HUES6 (cell line): ENCODE results near the gene REC114.
"Not testable (repeated sequence)": the region's sequence is repeated elsewhere in the genome, so short reads cannot be mapped to it uniquely, and the experiment has no call there.

Experiments used
- H3K27ac ChIP-seq: 2 replicates; pipeline ENCODE4 v1.7.0; 2013; ENCODE audit warnings: low read depth, mild to moderate bottlenecking, low read length, inconsistent platforms
- H3K27me3 ChIP-seq: 2 replicates; pipeline ENCODE4 v1.6.1; 2013; ENCODE audit warnings: low read length; ENCODE audit not compliant: control insufficient read depth, insufficient read depth
- H3K36me3 ChIP-seq: 2 replicates; pipeline ENCODE4 v1.6.1; 2013; ENCODE audit warnings: low read length; ENCODE audit not compliant: control insufficient read depth, insufficient read depth
- H3K4me1 ChIP-seq: 2 replicates; pipeline ENCODE4 v1.6.1; 2013; ENCODE audit warnings: low read length; ENCODE audit not compliant: control insufficient read depth, insufficient read depth
- H3K4me3 ChIP-seq: 2 replicates; pipeline ENCODE4 v1.5.1; 2013; ENCODE audit warnings: low read depth, low read length
- H3K9ac ChIP-seq: one replicate; pipeline ENCODE4 v1.6.1; 2013; ENCODE audit warnings: mild to moderate bottlenecking, low read length
- H3K9me3 ChIP-seq: 2 replicates; pipeline ENCODE4 v1.6.1; 2013; ENCODE audit warnings: low read depth, low read length; ENCODE audit not compliant: control insufficient read depth, insufficient read depth

The REC114 gene

DNA sequence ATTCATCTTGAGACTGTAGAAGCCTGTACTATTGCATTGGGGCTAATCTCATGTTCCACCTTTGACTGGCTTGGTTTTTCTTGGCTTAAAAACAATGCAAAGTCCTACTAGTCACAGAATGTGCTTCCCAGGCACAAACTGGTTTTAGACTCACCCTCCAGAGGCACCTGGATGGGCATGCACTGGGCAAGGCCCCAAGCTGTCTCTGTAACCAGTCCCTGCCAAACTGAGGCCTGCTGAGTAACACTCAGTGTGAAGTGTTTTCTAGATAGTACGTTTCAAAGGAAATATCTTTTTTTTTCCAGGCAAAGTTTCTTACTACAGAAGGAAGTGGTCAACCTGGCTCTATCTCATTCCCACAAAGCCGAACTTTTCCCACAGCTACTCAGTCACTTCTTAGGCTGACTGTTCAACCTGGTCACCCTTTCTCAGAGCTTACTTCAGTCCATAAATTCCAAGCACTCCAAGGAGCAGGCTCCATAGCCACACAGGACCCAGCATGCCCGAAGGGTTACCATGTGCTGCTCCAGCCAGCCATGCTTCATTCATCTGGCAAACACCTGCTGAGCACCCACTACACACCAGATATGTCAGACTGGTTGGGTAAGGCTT, 132.8 kb downstream of the REC114 start:
- no peak overlapping the region for H3K9ac ChIP-seq
- H3K4me1 ChIP-seq: no peaks in the 10 kb centered on the region
- H3K27ac ChIP-seq: no peak overlapping the region
- H3K36me3 ChIP-seq: peaks cover 65% of the 10 kb centered on the region
- H3K9me3 ChIP-seq: no peaks in the 10 kb centered on the region
- H3K4me3 ChIP-seq: no peak overlapping the region
- H3K27me3 ChIP-seq: no peaks in the 10 kb centered on the region

DNA sequence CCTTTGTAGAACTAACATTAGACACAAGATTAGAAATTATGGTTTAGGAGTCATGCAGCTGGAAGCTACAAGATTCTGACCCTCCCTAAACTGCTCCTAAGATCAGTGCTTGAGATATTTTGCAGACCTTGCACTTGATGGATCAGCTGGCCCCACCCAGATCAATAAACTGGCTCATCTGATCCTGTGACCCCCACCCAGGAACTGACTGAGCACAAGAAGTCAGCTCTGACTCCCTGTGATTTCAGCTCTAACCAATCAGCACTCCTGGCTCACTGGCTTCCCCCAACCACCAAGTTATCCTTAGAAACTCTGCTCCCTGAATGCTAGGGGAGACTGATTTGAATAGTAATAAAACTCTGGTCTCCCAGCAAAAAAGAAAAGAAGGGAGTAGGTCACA, 134.6 kb downstream of the REC114 start:
- H3K4me3 ChIP-seq, H3K27me3 ChIP-seq, H3K27ac ChIP-seq, H3K4me1 ChIP-seq, H3K9me3 ChIP-seq, H3K9ac ChIP-seq: not testable (repeated sequence)
- H3K36me3 ChIP-seq: peaks cover 60% of the 10 kb centered on the region

DNA sequence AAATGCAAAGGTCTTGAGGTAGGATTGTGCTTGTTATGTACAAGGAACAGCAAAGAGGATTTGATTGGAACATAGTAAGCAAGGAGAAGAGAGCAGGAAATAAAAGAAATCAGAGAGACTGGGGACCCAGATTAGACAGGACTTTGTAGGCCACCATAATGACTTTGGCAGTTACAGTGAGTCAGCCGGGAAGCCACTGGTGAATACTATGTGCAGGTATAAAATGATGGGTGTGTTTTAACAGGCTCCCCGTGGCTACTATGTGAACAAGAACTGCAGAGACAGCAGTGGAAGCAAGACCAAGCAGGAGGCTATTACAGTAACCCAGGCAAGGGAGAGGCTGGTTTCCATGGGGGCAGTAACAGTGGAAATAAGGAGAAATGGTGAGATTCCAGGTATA, 135.1 kb downstream of the REC114 start:
- Histone ChIP-seq H3K27me3 (no peaks in the 10 kb centered on the region), H3K27ac (no peak overlapping the region), H3K36me3 (peaks cover 60% of the 10 kb centered on the region), H3K9ac (no peak overlapping the region), H3K9me3 (no peaks in the 10 kb centered on the region), H3K4me3 (no peak overlapping the region), H3K4me1 (no peaks in the 10 kb centered on the region)

DNA sequence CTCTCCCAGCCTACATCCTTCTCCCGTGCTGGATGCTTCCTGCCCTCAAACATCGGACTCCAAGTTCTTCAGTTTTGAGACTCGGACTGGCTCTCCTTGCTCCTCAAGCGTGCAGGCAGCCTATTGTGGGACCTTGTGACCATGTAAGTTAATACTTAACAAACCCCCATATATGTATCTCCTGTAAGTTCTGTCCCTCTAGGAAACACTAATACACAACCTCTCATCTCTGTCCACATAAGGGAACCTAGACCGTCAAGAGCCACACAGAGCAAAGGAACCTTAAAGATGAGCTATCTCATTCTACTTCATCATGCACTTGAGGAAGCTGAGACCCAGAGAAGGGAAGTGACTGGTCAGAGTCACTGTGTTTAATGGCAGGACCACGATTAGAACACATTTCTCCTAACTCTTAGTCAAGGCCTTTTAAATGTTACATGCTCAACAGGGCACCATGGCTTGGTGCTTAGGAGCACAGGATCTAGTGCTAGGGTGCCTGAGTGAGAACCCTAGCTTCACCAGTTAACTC, 140.0 kb downstream of the REC114 start:
- Histone ChIP-seq H3K4me1 (no peaks in the 10 kb centered on the region), H3K27me3 (no peaks in the 10 kb centered on the region), H3K9ac (no peak overlapping the region), H3K4me3 (no peak overlapping the region), H3K27ac (no peak overlapping the region), H3K9me3 (no peaks in the 10 kb centered on the region), H3K36me3 (peaks cover 72% of the 10 kb centered on the region)

DNA sequence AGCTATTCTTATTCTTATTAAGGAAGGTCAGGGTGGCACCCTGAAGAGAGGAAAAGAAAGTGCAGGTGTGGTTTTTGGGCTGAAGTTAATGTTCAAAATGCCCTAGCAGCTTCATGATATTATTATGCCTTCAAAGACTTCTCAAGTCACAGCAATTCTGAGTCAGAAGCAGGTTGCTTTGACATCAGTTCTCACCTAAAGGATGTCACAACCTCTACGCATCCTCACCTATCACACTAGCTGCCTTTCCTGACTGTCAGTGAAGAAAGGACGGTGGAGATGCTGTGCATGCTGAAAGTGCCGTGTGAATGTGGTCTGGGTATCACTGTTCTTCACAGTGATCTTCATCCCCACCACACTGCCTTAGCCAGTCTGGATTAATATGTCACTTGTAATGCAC, 140.6 kb downstream of the REC114 start:
- Histone ChIP-seq H3K4me3 (no peak overlapping the region), H3K27me3 (no peaks in the 10 kb centered on the region), H3K27ac (no peak overlapping the region), H3K36me3 (peaks cover 75% of the 10 kb centered on the region), H3K4me1 (no peaks in the 10 kb centered on the region), H3K9ac (no peak overlapping the region), H3K9me3 (no peaks in the 10 kb centered on the region)

DNA sequence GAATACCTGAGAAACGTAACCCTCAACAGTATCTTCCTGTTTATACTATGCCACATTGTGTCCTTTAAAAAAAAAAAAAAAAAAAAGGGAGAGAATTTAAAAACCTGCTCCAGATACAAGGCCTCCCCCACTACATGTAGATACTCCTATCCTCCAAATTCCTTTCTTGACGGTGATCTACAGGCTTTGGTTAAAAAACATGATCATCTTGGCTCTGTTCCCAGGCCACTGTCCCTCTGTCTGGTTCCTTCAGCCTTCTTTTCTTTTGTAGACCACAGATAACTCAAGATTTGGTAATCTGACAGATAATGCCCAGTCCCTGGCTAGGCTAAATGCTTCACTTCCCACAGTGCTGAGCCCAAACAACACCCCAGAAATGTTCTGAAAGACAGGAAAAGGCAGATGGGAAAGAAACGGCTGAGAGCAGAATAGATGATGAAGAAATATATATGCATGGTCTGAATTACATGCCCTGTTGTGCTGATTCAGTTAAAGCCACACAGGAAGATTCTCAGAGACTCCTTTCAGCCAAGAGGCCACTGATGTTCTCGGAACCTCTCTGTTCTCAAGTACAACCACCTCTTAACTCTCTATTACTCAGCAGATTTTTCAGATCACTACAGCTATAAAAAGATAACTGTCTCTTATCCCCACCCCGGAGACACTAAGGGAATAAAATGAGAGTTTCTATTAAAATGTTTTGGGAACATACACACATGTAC, 141.9 kb downstream of the REC114 start:
- Histone ChIP-seq H3K4me3 (no peak overlapping the region), H3K9me3 (no peaks in the 10 kb centered on the region), H3K27me3 (no peaks in the 10 kb centered on the region), H3K27ac (no peak overlapping the region), H3K4me1 (no peaks in the 10 kb centered on the region), H3K9ac (no peak overlapping the region), H3K36me3 (peaks cover 81% of the 10 kb centered on the region)

DNA sequence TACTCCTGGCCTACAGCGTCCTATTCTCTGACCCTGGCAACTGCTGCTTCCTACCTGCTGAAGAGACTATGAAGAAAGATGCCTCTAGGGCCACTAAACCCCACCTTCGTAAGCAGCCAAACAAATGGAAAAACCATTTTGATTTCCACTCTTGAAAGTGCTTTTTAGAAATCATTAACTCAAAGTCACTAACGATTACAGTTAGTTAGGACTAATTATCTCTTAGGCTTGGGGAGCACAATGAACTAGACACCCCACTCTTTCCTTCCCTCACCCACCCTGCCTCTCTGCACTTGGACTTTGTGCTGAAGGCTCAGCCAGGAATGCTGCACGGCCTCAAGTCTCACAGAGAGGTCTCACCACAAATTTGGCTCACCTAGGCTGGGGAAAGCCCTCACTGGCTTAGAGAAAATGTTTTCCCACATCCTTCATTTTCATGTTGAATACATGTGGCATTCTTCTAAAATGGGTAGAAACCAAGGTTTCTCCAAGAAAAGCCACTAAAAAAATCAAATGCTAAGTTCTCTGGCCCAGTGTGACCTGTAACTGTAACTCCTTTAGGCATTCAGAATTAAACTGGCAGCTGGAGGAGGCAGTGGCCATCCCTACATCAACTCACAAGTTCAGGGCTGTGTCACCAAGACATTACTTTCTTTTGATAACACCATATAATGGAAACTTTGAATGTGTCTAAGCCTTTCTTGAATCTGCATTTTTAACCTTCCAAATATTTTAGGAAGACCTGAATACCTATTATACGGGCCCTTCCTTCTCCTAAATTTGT, 143.1 kb downstream of the REC114 start:
- H3K36me3 ChIP-seq: peaks cover 83% of the 10 kb centered on the region
- no peaks in the 10 kb centered on the region for H3K9me3 ChIP-seq
- no peak overlapping the region for H3K4me3 ChIP-seq
- H3K4me1 ChIP-seq: no peaks in the 10 kb centered on the region
- H3K27me3 ChIP-seq: no peaks in the 10 kb centered on the region
- no peak overlapping the region for H3K9ac ChIP-seq
- H3K27ac ChIP-seq: no peak overlapping the region

DNA sequence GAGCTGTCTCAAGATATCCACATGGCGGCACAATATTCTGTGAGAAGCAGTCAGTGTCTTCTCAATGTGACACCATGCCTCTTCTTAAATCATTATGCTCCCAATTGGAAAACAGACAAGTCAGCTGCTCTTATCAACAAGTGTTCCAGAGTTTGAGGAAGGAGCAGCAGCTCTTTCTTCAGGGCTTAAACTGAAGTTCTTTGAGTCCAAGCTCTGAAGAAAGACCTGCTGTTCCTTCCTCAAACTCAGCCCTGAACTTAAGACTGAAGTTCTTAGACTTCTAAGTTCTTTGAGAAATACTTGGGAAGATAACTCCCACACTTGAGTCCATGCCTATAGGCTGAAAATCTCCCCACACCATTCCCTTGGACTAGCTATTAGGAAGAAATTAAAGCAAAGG, 146.8 kb downstream of the REC114 start:
- Histone ChIP-seq H3K27me3 (no peaks in the 10 kb centered on the region), H3K9me3 (no peaks in the 10 kb centered on the region), H3K4me1 (no peaks in the 10 kb centered on the region; the same call in 1 of the 2 replicates), H3K9ac (no peak overlapping the region), H3K4me3 (no peak overlapping the region), H3K36me3 (peaks cover 60% of the 10 kb centered on the region), H3K27ac (no peak overlapping the region)

DNA sequence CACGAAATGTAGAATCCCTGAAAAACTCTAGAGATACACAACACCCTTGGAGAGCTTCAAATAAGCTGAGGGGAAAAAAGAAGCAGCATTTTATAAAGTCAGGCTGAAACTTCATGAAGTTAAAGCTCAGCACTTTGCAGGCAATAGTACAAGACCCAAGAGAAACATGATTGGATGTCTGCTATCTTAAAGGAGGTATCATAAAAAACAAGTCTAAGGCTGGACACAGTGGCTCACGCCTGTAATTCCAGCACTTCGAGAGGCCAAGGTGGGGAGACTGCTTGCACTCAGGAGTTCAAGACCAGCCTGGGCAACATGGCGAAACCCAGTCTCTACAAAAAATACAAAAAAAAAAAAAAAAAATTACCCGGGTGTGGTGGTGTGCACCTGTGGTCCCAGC, 147.3 kb downstream of the REC114 start:
- Histone ChIP-seq H3K4me1 (no peaks in the 10 kb centered on the region; the same call in 1 of the 2 replicates), H3K9me3 (no peaks in the 10 kb centered on the region), H3K27ac (no peak overlapping the region), H3K4me3 (no peak overlapping the region), H3K36me3 (peaks cover 58% of the 10 kb centered on the region), H3K9ac (no peak overlapping the region), H3K27me3 (no peaks in the 10 kb centered on the region)

DNA sequence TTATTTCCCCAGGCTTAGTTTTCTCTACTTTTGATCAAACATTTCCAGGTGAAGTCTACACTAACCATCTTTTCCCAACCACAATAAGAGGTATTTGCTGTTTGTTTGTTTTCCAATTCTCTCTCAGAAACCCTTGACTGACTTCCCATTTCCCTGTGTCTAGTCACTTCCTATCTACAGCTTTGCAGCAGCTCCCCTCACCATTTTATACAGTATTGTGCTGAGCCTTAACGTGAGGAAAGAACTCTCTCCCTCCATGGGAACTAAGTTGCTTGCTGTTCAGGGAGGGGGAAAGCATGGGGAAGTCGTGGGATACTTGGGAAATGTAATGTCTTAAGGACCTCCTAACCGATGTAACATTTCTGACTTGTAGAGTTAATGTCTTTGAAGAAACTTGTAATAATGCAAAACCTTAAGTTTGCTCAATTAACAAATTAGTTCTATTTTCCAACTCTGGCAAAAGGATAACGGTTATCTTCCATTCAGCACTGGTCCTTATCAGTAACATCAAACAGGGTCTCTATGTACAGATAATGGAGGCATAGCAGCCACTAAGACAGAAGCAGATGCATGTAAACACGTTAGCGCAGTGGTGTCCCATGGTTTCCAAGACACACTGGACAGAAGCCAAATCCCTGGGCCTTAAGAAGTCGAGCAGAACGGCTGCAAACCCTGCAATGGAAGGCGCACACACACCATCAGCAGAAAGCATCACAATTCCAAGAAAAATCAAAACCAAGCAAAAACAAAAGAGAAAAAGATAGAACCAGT, 150.5 kb downstream of the REC114 start:
- H3K9me3 ChIP-seq: no peaks in the 10 kb centered on the region
- H3K9ac ChIP-seq: no peak overlapping the region
- no peak overlapping the region for H3K4me3 ChIP-seq
- peaks cover 32% of the 10 kb centered on the region for H3K36me3 ChIP-seq
- no peak overlapping the region for H3K27ac ChIP-seq
- H3K4me1 ChIP-seq: peaks cover 28% of the 10 kb centered on the region
- no peaks in the 10 kb centered on the region for H3K27me3 ChIP-seq
